Body of pancreas (tissue), 4 donors: ENCODE measurements around the gene B3GAT3.

Source experiments
- CTCF ChIP-seq, 7 experiments: fragments of 450-650 bp in 4 of 7; fragments of 200-600 bp in 3 of 7; sonication (generic) in 3 of 7; IDR thresholded peaks; one replicate each; pipeline ENCODE4 v1.5.1; 2016 to 2019; ENCODE audit warnings: antibody characterized with exemption in 7 of 7
- POLR2A ChIP-seq, 3 donors: fragments of 450-650 bp; IDR thresholded peaks; one replicate each; pipeline ENCODE4 v1.6.1; 2016; ENCODE audit warnings: antibody characterized with exemption in 3 of 3, mild to moderate bottlenecking in 2 of 3

DNA sequence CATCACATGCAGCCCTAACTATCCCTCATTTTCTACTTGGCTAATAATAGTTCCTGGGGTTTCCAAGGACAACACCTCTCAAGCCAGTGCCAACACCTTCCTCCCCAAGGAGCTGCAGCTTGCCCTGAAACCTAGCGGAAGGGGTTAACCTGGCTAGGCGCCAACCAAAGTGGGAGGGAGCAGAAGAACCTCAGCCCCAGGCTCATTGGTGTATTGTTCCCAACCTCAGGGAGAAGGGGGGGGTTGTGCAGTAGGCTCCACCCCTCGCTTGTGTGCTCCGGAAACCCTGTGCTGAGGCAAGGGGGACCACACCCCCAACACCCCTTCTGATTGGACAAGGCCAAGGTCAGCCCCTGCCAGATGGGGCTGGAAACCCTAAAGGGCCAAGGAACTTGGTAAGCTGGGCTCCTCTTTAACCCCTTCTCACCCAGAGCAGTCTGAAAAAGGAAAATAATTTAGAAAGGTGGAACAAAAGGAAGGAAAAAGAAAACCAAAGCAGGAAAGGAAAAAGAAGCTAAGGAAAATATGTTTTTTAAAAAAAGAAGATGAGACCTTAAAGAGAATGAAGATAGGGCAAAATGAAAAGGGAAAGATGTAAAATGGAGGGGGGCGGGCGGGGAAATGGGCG, 22.6 kb downstream of the B3GAT3 start:
- TF ChIP-seq CTCF (IDR thresholded peaks at IDR 0.05) (no peak), POLR2A (IDR thresholded peaks at IDR 0.05) (no peak)
